K562 (cell line): ENCODE results near the gene BCAS4. TPM values are rescaled to one million over a fixed set of nuclear protein-coding genes. Genes with fewer than 3 reads are reported as not detected.

ENCODE experiments used
- ATAC-seq: fragments of 200-7000 bp; cut with Tn5 transposase; 3 replicates; pipeline ENCODE4 v1.9.1; 2020; ENCODE audit warnings: moderate library complexity
- BruUV-seq: library from RNA; stranded (reverse); fragments of 400-500 nt; replicated peaks from 2 replicates; lab custom pipeline; 2021; lab: Mats Ljungman, UMichigan
- CTCF ChIA-PET: fragments of 300-600 bp; formaldehyde crosslinking; extraction: SDS; loops from one replicate; lab custom pipeline; 2021; ENCODE audit warnings: low intra/inter-chr PET ratio; lab: Yijun Ruan, JAX
- POLR2A ChIA-PET: fragments of 300-600, 350-650 bp; sonication (Branson Sonifier 250); formaldehyde crosslinking; extraction: SDS; loops from one replicate; lab custom pipeline; 2021; ENCODE audit warnings: antibody characterized with exemption, inconsistent platforms; lab: Yijun Ruan, JAX
- DNase-seq, 4 experiments: peaks; one replicate each; pipeline versions ENCODE4 v3.0.0 to v3.0.0-alpha.2; 2011 to 2018; ENCODE audit warnings: low spot score in 3 of 4, mixed read lengths in 3 of 4; ENCODE audit errors: extremely low read depth in 1 of 4
- FAIRE-seq: peaks from 2 replicates; lab custom pipeline; 2011; peaks lifted over from hg19 to GRCh38; lab: Jason Lieb, UNC
- H2AFZ ChIP-seq: 2 replicates; pipeline ENCODE4 v1.6.0; 2011; ENCODE audit warnings: low read depth, low read length, control low read depth, inconsistent platforms
- H3K27ac ChIP-seq: fragments of 200-600 bp; 3 replicates; pipeline ENCODE4 v1.8.0; 2011; ENCODE audit warnings: low read depth, mild to moderate bottlenecking, control low read depth, inconsistent platforms, low read length, moderate library complexity, mixed read lengths; ENCODE audit errors: extremely low read depth
- H3K27me3 ChIP-seq, 2 experiments: fragments of 300-600 bp in 1 of 2; 2 replicates in 1 of 2; 3 replicates in 1 of 2; pipeline versions ENCODE4 v1.6.0 to v1.8.0; 2011; ENCODE audit warnings: inconsistent platforms in 2 of 2, low read length in 2 of 2, mild to moderate bottlenecking in 1 of 2, mixed read lengths in 1 of 2, moderate library complexity in 1 of 2; ENCODE audit not compliant: control insufficient read depth in 2 of 2, insufficient read depth in 2 of 2
- H3K36me3 ChIP-seq: fragments of 300-600 bp; 3 replicates; pipeline ENCODE4 v1.8.0; 2011; ENCODE audit warnings: mild to moderate bottlenecking, low read length, inconsistent platforms; ENCODE audit not compliant: control insufficient read depth, insufficient read depth
- H3K4me1 ChIP-seq, 2 experiments: fragments of 200-600 bp in 1 of 2; replicated peaks in 1 of 2; 2 replicates in 1 of 2; 3 replicates in 1 of 2; pipeline versions ENCODE4 v1.5.1 to v1.8.0; 2011; ENCODE audit warnings: inconsistent platforms in 2 of 2, low read length in 2 of 2, mild to moderate bottlenecking in 1 of 2, mixed read lengths in 1 of 2, moderate library complexity in 1 of 2; ENCODE audit not compliant: control insufficient read depth in 2 of 2, insufficient read depth in 2 of 2
- H3K4me2 ChIP-seq: 2 replicates; pipeline ENCODE4 v1.6.1; 2011; ENCODE audit warnings: low read length, control low read depth, inconsistent platforms, mixed read lengths; ENCODE audit not compliant: insufficient read depth
- H3K4me3 ChIP-seq: fragments of 200-600 bp; sonication (generic), shearing (Covaris generic); 2 replicates; pipeline ENCODE4 v1.5.1; 2016; ENCODE audit warnings: control low read depth, inconsistent platforms
- H3K79me2 ChIP-seq: fragments of 200-600 bp; 3 replicates; pipeline ENCODE4 v1.8.0; 2011; ENCODE audit warnings: low read length, inconsistent platforms; ENCODE audit not compliant: control insufficient read depth, insufficient read depth
- H3K9ac ChIP-seq, 2 experiments: 2 replicates each; pipeline versions ENCODE4 v1.6.0 to v1.6.1; 2011; ENCODE audit warnings: low read depth in 2 of 2, low read length in 2 of 2, control low read depth in 1 of 2, inconsistent platforms in 1 of 2, mild to moderate bottlenecking in 1 of 2, mixed read lengths in 1 of 2; ENCODE audit not compliant: insufficient read depth in 1 of 2
- H3K9me1 ChIP-seq: one replicate; pipeline ENCODE4 v1.6.0; 2011; ENCODE audit warnings: inconsistent platforms, mild to moderate bottlenecking, low read length, moderate library complexity; ENCODE audit not compliant: control insufficient read depth, insufficient read depth
- H3K9me3 ChIP-seq: replicated peaks from 2 replicates; pipeline ENCODE4 v1.5.1; 2011; ENCODE audit warnings: low read depth, low read length, inconsistent platforms; ENCODE audit not compliant: control insufficient read depth, insufficient read depth
- H4K20me1 ChIP-seq: replicated peaks from 2 replicates; pipeline ENCODE4 v1.6.1; 2011; ENCODE audit warnings: low read length, inconsistent platforms, mixed read lengths; ENCODE audit not compliant: control insufficient read depth, insufficient read depth
- CAMTA2 ChIP-seq: fragments of 250-450 bp; sonication (Bioruptor Pico); conservative IDR thresholded peaks from 2 replicates; pipeline ENCODE4 v1.5.1; 2022
- ESRRA ChIP-seq: fragments of 450-650 bp; IDR thresholded peaks from 2 replicates; pipeline ENCODE4 v1.6.1; 2014; ENCODE audit warnings: low read depth, mild to moderate bottlenecking, moderate library complexity, borderline replicate concordance
- FOXJ2 ChIP-seq: fragments of 200-800 bp; sonication (Bioruptor generic); IDR thresholded peaks from 2 replicates; pipeline ENCODE4 v1.6.1; 2016; ENCODE audit warnings: missing genetic modification characterization, missing compliant biosample characterization
- KAT7 ChIP-seq: sonication (generic); formaldehyde crosslinking; IDR thresholded peaks from 2 replicates; pipeline ENCODE4 v1.8.0; 2022; ENCODE audit warnings: missing genetic modification reagents, mild to moderate bottlenecking, borderline replicate concordance
- MAFK ChIP-seq: IDR thresholded peaks from 2 replicates; pipeline ENCODE4 v1.6.1; 2011; ENCODE audit warnings: low read length, improper control_type of control experiment
- PHF20 ChIP-seq: fragments of 450-650 bp; IDR thresholded peaks from 2 replicates; pipeline ENCODE4 v1.6.1; 2018; ENCODE audit not compliant: partially characterized antibody
- POLR2G ChIP-seq: fragments of 200-400 bp; formaldehyde crosslinking; IDR thresholded peaks from 2 replicates; pipeline ENCODE4 v1.6.1; 2017; ENCODE audit warnings: low read depth, mild to moderate bottlenecking, antibody characterized with exemption, low read length, moderate library complexity
- POLR2H ChIP-seq: IDR thresholded peaks from 2 replicates; pipeline ENCODE4 v1.6.1; 2016; ENCODE audit warnings: missing genetic modification characterization, low read depth, mild to moderate bottlenecking, control low read depth, missing compliant biosample characterization, moderate library complexity
- SMC3 ChIP-seq: conservative IDR thresholded peaks from 2 replicates; pipeline ENCODE4 v1.6.1; 2011; ENCODE audit warnings: low read depth, low read length, improper control_type of control experiment; ENCODE audit not compliant: insufficient read depth
- WGBS: fragments of 100-300 bp; shearing (Covaris generic); methylation state at CpG from one replicate; pipeline ENCODE4 v1.1.6; 2016; ENCODE audit warnings: low coverage, mixed read lengths; ENCODE audit not compliant: insufficient coverage; ENCODE audit errors: missing lambda C conversion rate; 5-methylcytosine and 5-hydroxymethylcytosine counted together
- in situ Hi-C: fragments of 300-500 bp; cut with MboI; formaldehyde crosslinking; loops from 4 replicates; pipeline ENCODE4 v1.15.0; 2018; ENCODE audit warnings: inconsistent platforms, mixed read lengths
- intact Hi-C: fragments of 100-400 bp; cut with micrococcal nuclease; formaldehyde crosslinking; loops from 2 replicates; pipeline ENCODE4 v1.14.2; 2022
- polyA plus RNA-seq, 8 experiments: library from polyadenylated mRNA; depleted of rRNA in 4 of 8; stranded (reverse) in 5 of 8; unstranded in 3 of 8; fragments of >200 nt; fragmentation: Nextera tagmentation in 2 of 8; fragmentation: Illumina TruSeq in 1 of 8; extraction: Ambion mirVana in 2 of 8; extraction: Trizol in 1 of 8; gene quantifications; 2 replicates each; pipeline versions ENCODE4 v1.2.1 to v1.2.3, GENCODE V29; 2011 to 2014; ENCODE audit warnings: inconsistent platforms in 1 of 8, missing spikeins in 1 of 8
- total RNA-seq, 7 experiments: library from RNA; depleted of rRNA in 6 of 7; stranded (reverse); fragments of >200 nt in 6 of 7; fragmentation: Illumina TruSeq in 2 of 7; extraction: Trizol in 2 of 7; gene quantifications; 2 replicates each; pipeline versions ENCODE4 v1.2.1 to v1.2.3, GENCODE V29; 2011 to 2021; ENCODE audit warnings: low replicate concordance in 1 of 7
- TF ChIP-seq, protein P1 (sequence below), 2 experiments: IDR thresholded peaks; 2 replicates each; pipeline ENCODE4 v1.6.1; 2012; ENCODE audit warnings: improper control_type of control experiment in 2 of 2, low read depth in 2 of 2, low read length in 2 of 2, borderline replicate concordance in 1 of 2
- TF ChIP-seq, protein P2 (sequence below), 2 experiments: fragments of 450-650 bp in 1 of 2; sonication (generic) in 1 of 2; formaldehyde crosslinking in 1 of 2; IDR thresholded peaks in 1 of 2; conservative IDR thresholded peaks in 1 of 2; 2 replicates each; pipeline versions ENCODE4 v1.6.1 to v1.8.1; 2016 to 2023; ENCODE audit warnings: mild to moderate bottlenecking in 2 of 2, moderate library complexity in 2 of 2, inconsistent platforms in 1 of 2, missing genetic modification reagents in 1 of 2

Gene BCAS4
- total and polyA plus RNA-seq, 9 of the 15 experiments (the other 6 are each of a cell fraction or from before 2014, with no cell fraction given): 0.15 to 2.3 (median 0.47) TPM

DNA sequence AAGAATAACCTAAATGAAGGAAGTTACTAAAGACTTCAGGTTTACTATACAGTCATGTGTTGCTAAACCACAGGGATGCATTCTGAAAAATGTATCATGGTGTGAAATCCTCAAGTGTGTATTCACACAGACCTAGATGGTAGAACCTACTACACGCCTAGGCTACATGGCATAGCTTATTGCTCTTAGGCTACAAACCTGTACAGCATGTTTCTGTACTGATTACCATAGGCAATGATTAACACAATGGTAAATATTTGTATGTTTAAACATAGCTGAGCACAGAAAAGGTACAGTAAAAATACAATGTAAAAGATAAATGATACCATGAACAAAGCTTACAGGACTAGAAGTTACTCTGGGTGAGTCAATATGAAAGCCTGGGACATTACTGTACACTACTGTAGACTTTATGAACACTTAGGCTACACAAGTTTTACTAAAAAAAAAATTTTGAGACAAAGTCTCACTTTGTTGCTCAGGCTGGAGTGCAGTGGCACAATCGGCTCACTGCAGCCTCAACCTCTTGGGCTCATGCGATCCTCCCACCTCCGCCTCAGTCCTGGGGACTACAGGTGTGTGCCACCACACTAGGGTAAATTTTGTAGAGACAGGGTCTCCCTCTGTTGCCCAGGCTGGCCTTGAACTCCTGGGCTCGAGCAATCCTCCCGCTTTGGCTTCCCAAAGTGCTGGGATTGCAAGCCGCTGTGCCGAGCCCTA lies 100.4 kb downstream of the BCAS4 start:
- Histone ChIP-seq H3K9me1 (no peaks in the 10 kb centered on the region), H3K79me2 (peaks cover 19% of the 10 kb centered on the region), H2AFZ (no peak overlapping the region), H3K27me3 (no peaks in the 10 kb centered on the region), H4K20me1 (no peaks in the 10 kb centered on the region; the same call in 1 of the 2 replicates), H3K36me3 (peaks cover 93% of the 10 kb centered on the region), H3K9ac (no peak overlapping the region), H3K9me3 (no peaks in the 10 kb centered on the region)
- no TSS peak for BruUV-seq
- in situ Hi-C loops: no loop called here
- no peak for DNase-seq
- 98% methylated on average over 8 of the region's 8 CpGs for WGBS
- TF ChIP-seq PHF20: no peak
- 0 out of 2 replicates have a peak, but pooled peaks have one; percentile 12 for TF ChIP-seq POLR2G
- TF ChIP-seq MAFK: peak; percentile 3; the same call in 1 of the 2 replicates
- TF ChIP-seq, all 486 proteins: peak for 2
- Histone ChIP-seq H3K27ac (no peak overlapping the region), H3K4me2 (no peak overlapping the region), H3K4me3 (no peak overlapping the region), H3K4me1 (no peaks in the 10 kb centered on the region)
- CTCF ChIA-PET: no interaction called here
- POLR2A ChIA-PET: interaction anchor here (1.2 to 1.7 kb wide), 3 partner anchors 8 to 26 kb away, joined by 4 to 8 read pairs (median 5); no protein-coding TSS in a partner anchor
- FAIRE-seq (no peak), ATAC-seq (no peak)
- intact Hi-C loops: no loop called here

GRCh38 chr20:50898475-50898874 lies 103.6 kb downstream of the BCAS4 start:
- no peaks in the 10 kb centered on the region for H3K9me3 ChIP-seq
- no peaks in the 10 kb centered on the region for H3K27me3 ChIP-seq
- peaks cover 0 to 20% of the 10 kb centered on the region in 2 experiments; a peak in 3 of 5 replicates for H3K4me1 ChIP-seq
- FAIRE-seq (no peak), DNase-seq (no peak), ATAC-seq (no peak)
- peaks cover 90% of the 10 kb centered on the region for H3K36me3 ChIP-seq
- no TSS peak for BruUV-seq
- WGBS: 100% methylated on average over 1 of the region's 1 CpG
- H3K4me3 ChIP-seq: no peak overlapping the region
- peaks cover 12% of the 10 kb centered on the region; the same call in 1 of the 2 replicates for H4K20me1 ChIP-seq
- in situ Hi-C loops: no loop called here
- intact Hi-C loops: no loop called here
- H3K79me2 ChIP-seq: peaks cover 51% of the 10 kb centered on the region
- no peak overlapping the region for H3K9ac ChIP-seq
- no peak overlapping the region; the same call in 2 of the 3 replicates for H3K27ac ChIP-seq
- ChIA-PET CTCF (no interaction called here), POLR2A (interaction anchor here (0.7 to 1.0 kb wide), 3 partner anchors 13 to 22 kb away, joined by 3 to 6 read pairs (median 3); no protein-coding TSS in a partner anchor)
- no peak overlapping the region for H2AFZ ChIP-seq
- H3K9me1 ChIP-seq: peaks cover 9% of the 10 kb centered on the region
- H3K4me2 ChIP-seq: no peak overlapping the region
- TF ChIP-seq FOXJ2 (tag) (peak; percentile 47; the same call in 1 of the 2 replicates), POLR2H (tag) (no peak), ESRRA (no peak), CAMTA2 (no peak), KAT7 (CRISPR knock-in tag) (no peak), SMC3 (no peak)
- TF ChIP-seq, protein P1, sequence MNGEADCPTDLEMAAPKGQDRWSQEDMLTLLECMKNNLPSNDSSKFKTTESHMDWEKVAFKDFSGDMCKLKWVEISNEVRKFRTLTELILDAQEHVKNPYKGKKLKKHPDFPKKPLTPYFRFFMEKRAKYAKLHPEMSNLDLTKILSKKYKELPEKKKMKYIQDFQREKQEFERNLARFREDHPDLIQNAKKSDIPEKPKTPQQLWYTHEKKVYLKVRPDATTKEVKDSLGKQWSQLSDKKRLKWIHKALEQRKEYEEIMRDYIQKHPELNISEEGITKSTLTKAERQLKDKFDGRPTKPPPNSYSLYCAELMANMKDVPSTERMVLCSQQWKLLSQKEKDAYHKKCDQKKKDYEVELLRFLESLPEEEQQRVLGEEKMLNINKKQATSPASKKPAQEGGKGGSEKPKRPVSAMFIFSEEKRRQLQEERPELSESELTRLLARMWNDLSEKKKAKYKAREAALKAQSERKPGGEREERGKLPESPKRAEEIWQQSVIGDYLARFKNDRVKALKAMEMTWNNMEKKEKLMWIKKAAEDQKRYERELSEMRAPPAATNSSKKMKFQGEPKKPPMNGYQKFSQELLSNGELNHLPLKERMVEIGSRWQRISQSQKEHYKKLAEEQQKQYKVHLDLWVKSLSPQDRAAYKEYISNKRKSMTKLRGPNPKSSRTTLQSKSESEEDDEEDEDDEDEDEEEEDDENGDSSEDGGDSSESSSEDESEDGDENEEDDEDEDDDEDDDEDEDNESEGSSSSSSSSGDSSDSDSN (IDR thresholded peaks at IDR 0.05; ENCODE audit: borderline replicate concordance in 1 of 2, low read depth in 2 of 2, low read length in 2 of 2): no peak
- TF ChIP-seq, protein P2, sequence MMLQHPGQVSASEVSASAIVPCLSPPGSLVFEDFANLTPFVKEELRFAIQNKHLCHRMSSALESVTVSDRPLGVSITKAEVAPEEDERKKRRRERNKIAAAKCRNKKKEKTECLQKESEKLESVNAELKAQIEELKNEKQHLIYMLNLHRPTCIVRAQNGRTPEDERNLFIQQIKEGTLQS (IDR thresholded peaks at IDR 0.05): peak; percentile 88
- TF ChIP-seq, protein P2 (CRISPR knock-in tag; conservative IDR thresholded peaks at IDR 0.05): no peak
